Spinal cord (tissue), 10 donors: ENCODE data around the gene KIAA0513. TPM values are rescaled to one million over a fixed set of nuclear protein-coding genes. Genes with fewer than 3 reads are reported as not detected.

ENCODE experiments used
- DNase-seq, 6 donors: peaks; one replicate each; pipeline versions ENCODE4 v3.0.0 to v3.0.0-alpha.2; 2013 to 2015; ENCODE audit warnings: low spot score in 6 of 6, low read depth in 4 of 6
- H3K27ac ChIP-seq: one replicate; pipeline ENCODE4 v1.5.1; 2013; ENCODE audit warnings: low read depth, low read length, control low read depth
- H3K27me3 ChIP-seq: one replicate; pipeline ENCODE4 v1.6.1; 2013; ENCODE audit warnings: low read length; ENCODE audit not compliant: control insufficient read depth, insufficient read depth
- H3K36me3 ChIP-seq: one replicate; pipeline ENCODE4 v1.6.1; 2013; ENCODE audit warnings: low read length; ENCODE audit not compliant: control insufficient read depth, insufficient read depth
- H3K4me1 ChIP-seq: one replicate; pipeline ENCODE4 v1.6.1; 2013; ENCODE audit warnings: low read length; ENCODE audit not compliant: control insufficient read depth, insufficient read depth
- H3K4me3 ChIP-seq: one replicate; pipeline ENCODE4 v1.5.1; 2013; ENCODE audit warnings: low read depth, low read length, control low read depth
- H3K9me3 ChIP-seq: one replicate; pipeline ENCODE4 v1.6.1; 2013; ENCODE audit warnings: low read length; ENCODE audit not compliant: control insufficient read depth, insufficient read depth
- whole genome bisulfite sequencing: methylation state at CpG from one replicate; pipeline ENCODE4 v1.1.5; 2013; ENCODE audit warnings: missing lambda C conversion rate; ENCODE audit not compliant: insufficient coverage; 5-methylcytosine and 5-hydroxymethylcytosine counted together
- polyA plus RNA-seq, 2 donors: library from polyadenylated mRNA; unstranded; fragments of 120-200 nt; gene quantifications; one replicate each; pipeline ENCODE4 v1.2.1, GENCODE V29; 2013; ENCODE audit not compliant: insufficient read length in 2 of 2
- total RNA-seq, 2 donors: library from RNA; depleted of rRNA in 1 of 2; stranded (reverse); fragments of 120-200 nt in 1 of 2; fragments of >200 nt in 1 of 2; gene quantifications; one replicate each; pipeline versions ENCODE4 v1.2.3 to v1.2.4, GENCODE V29; 2013 to 2014
- donor health status: healthy.

KIAA0513 gene
- total and polyA plus RNA-seq, 4 donors: 18.4 to 40.9 (median 40.0) TPM

DNA sequence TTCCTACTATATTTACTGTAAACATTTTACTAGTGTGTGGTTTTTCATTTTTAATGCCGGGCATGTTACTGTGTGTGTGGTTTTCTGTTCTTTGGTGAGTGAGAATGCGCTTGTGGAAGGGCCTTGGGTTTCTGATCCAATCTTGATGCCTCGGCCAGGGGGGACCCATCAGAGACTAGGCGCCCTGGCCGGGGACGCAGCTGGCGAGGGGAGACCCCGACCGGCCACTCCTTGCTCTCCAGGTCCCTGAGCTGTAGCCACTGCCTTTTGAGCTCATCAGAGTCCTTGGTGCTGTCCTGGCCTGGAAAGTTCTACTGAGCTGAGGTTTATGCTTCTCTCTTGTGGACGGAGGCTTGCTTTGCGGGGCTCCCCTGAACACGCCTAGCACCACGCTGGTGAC is 37.5 kb downstream of the KIAA0513 start:
- Histone ChIP-seq H3K27ac (no peak overlapping the region), H3K9me3 (no peaks in the 10 kb centered on the region), H3K36me3 (peaks cover 62% of the 10 kb centered on the region), H3K4me3 (no peak overlapping the region), H3K4me1 (peaks cover 12% of the 10 kb centered on the region), H3K27me3 (no peaks in the 10 kb centered on the region)
- 90% methylated on average over 13 of the region's 13 CpGs for WGBS
- no peak for DNase-seq

DNA sequence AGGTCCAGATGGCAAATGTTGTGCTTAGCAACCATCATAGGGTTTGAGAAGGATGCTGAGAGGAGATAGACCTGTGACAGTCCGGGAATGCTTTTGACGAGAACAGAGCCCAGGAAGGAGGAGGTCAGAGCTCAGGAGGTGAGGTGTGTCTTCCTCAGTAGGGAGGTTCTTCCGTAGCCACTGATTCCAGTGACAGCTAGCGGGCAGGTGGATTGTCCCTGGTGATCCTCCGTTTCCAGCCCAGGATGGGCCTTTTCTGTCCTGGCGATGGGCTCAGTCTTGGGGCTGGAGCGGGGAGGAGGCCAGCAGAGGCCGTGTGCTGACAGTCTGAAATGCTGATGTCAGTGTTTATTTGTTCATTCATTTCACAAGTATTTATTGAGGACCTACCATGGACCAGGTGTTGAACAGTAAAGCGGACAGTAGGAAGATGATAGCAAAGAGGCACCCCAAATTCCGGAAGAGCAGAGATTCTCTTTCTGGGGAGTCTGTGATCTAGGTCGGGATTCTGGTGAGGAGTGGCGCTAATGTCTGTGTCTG is 38.8 kb downstream of the KIAA0513 start:
- no peaks in the 10 kb centered on the region for H3K9me3 ChIP-seq
- no peaks in the 10 kb centered on the region for H3K27me3 ChIP-seq
- 89% methylated on average over 10 of the region's 12 CpGs for WGBS
- no peak overlapping the region for H3K4me3 ChIP-seq
- H3K27ac ChIP-seq: no peak overlapping the region
- peaks cover 9% of the 10 kb centered on the region for H3K4me1 ChIP-seq
- DNase-seq: no peak
- peaks cover 63% of the 10 kb centered on the region for H3K36me3 ChIP-seq

DNA sequence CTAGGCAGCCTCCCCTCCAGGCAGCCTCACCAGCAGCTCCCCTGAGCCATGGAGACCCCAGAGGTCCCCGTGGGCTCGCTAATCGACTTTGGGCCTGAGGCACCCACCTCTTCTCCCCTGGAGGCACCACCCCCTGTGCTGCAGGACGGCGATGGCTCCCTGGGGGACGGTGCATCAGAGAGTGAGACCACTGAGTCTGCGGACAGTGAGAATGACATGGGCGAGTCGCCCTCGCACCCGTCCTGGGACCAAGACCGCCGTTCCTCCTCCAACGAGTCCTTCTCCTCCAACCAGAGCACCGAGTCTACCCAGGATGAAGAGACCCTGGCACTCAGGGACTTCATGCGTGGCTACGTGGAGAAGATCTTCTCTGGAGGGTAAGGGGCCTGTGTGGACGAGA is 39.4 kb downstream of the KIAA0513 start:
- H3K27ac ChIP-seq: no peak overlapping the region
- no peak for DNase-seq

DNA sequence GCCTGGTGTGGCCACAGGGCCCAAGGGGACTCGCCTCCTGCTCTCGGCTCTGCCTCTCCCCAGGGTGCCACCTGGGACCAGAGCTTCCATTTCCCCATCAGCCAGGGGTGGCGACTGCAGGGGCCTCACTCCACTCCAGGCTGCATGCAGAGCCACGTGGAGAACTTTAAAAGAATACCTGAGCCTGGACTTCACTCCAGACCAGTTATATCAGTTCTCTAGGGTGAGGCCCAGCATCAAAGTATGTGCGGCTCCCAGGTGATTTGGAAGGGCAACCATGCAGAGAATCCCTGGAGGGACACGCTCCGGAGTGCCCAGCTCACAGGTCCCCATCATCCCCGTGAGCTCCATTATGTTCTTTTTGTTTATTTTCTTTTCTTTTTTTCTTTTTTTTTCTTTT is 39.8 kb downstream of the KIAA0513 start:
- Histone ChIP-seq H3K9me3 (no peaks in the 10 kb centered on the region), H3K27me3 (no peaks in the 10 kb centered on the region), H3K36me3 (peaks cover 61% of the 10 kb centered on the region), H3K4me1 (peaks cover 6% of the 10 kb centered on the region), H3K4me3 (no peak overlapping the region), H3K27ac (no peak overlapping the region)
- DNase-seq: no peak
- 91% methylated on average over 5 of the region's 8 CpGs for WGBS

More for the DNA sequence above, 39.4 kb downstream of the KIAA0513 start:
- no peak overlapping the region for H3K4me3 ChIP-seq
- peaks cover 5% of the 10 kb centered on the region for H3K4me1 ChIP-seq
- H3K27me3 ChIP-seq: no peaks in the 10 kb centered on the region
- 96% methylated on average over 13 of the region's 18 CpGs for WGBS
- H3K9me3 ChIP-seq: no peaks in the 10 kb centered on the region
- H3K36me3 ChIP-seq: peaks cover 61% of the 10 kb centered on the region

DNA sequence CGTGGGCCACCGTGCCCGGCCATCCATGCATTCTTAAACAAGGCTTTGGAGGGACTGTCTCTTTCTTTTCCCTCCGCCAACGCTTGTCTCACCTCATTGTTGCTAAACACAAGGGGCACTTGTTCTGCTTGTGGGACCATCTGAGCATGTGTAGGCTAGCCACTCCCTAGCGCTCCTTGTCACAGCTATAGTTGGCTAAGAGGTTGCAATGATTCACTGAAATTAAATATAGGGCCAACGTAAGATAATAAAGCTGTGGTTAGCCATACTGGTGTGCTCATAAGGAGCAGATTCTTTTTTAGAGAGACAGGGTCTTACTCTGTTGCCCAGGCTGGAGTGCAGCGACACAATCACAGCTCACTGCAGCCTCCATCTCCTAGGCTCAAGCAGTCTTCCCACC is 41.2 kb downstream of the KIAA0513 start:
- 60% methylated on average over 2 of the region's 8 CpGs for WGBS
- Histone ChIP-seq H3K4me3 (no peak overlapping the region), H3K9me3 (no peaks in the 10 kb centered on the region), H3K36me3 (peaks cover 68% of the 10 kb centered on the region), H3K4me1 (peaks cover 15% of the 10 kb centered on the region), H3K27ac (no peak overlapping the region), H3K27me3 (no peaks in the 10 kb centered on the region)
- DNase-seq: no peak

DNA sequence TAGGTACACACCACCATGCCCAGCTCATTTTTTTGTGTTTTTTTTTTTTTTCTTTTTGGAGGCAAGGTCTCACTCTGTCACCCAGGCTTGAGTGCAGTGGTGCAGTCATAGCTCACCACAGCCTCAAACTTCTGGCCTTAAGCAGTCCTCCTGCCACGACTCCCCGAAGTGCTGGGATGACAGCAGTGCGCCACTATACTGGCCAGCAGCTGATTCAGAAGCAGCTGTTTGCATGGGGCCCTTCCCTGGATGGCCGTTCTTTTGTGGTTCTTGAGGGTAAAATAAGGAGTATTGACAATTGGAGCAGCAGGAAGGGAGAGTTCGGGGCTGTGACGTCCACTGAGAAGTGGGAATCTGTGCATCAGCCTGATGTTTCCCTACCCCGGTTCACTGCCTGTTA is 41.6 kb downstream of the KIAA0513 start:
- 71% methylated on average over 6 of the region's 7 CpGs for WGBS
- H3K4me1 ChIP-seq: peaks cover 15% of the 10 kb centered on the region

DNA sequence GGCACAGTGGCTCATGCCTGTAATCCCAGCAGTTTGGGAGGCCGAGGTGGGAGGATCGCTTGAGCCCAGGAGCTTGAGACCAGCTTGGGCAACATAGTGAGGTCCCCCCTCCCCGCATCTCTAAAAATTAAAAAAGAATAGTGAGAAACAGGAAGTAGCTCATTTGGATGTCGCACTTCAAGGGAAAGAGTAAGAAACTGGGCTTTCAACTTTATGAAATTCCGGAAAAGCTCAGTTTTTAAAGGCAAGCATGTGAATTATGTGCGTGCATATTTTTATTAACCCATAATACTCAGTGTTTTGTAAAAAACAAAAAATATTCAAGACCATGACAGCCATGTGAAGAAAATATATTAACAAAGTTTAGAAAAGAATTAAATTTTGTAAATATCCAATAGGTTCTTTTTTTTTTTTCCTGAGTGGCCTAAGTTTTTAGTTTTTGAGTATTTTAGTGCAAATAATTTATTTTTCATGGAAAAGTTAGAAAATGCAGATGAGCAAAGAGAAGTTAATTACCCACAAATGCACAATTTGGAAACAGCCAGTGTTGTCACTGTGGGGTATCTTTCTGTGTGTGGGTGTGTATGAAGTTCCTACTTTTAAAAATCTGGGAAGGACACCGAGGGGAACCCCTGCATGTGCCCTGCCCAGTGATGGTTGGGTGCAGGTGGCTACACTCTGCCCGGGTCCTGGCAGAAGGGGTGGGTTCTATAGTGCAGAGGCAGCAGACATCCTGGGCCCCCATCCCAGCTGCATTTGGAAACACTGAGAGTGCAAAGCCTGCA is 44.7 kb downstream of the KIAA0513 start:
- WGBS: 90% methylated on average over 3 of the region's 8 CpGs
- peaks cover 10% of the 10 kb centered on the region for H3K4me1 ChIP-seq
- H3K27me3 ChIP-seq: no peaks in the 10 kb centered on the region
- peaks cover 71% of the 10 kb centered on the region for H3K36me3 ChIP-seq
- no peak for DNase-seq
- no peak overlapping the region for H3K27ac ChIP-seq
- H3K4me3 ChIP-seq: no peak overlapping the region
- H3K9me3 ChIP-seq: no peaks in the 10 kb centered on the region

More for the DNA sequence above, 41.6 kb downstream of the KIAA0513 start:
- no peak overlapping the region for H3K27ac ChIP-seq
- no peaks in the 10 kb centered on the region for H3K27me3 ChIP-seq
- no peak for DNase-seq
- no peaks in the 10 kb centered on the region for H3K9me3 ChIP-seq
- no peak overlapping the region for H3K4me3 ChIP-seq
- peaks cover 72% of the 10 kb centered on the region for H3K36me3 ChIP-seq

DNA sequence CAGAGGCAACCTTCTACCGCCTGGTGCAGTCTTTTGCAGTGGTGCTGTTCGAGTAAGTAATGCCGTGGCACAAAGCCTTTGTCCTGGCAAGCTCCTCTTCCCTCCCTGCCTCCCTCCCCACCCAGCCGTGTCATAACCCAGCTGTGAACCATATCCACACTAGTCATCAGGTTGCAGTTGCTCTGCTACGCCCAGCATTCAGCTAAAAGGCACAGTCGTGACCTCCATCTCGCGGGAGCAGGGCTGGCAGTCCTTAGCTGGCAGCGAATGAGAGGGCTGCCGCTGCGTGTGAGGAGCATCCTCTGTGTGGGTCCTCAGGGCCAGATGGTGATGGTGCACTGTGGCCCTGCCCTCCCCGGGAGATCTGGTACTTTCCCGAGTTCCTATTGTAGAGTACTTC is 45.4 kb downstream of the KIAA0513 start:
- Histone ChIP-seq H3K9me3 (no peaks in the 10 kb centered on the region), H3K27ac (no peak overlapping the region), H3K4me3 (no peak overlapping the region), H3K27me3 (no peaks in the 10 kb centered on the region), H3K36me3 (peaks cover 71% of the 10 kb centered on the region), H3K4me1 (peaks cover 10% of the 10 kb centered on the region)
- no peak for DNase-seq
- WGBS: 57% methylated on average over 11 of the region's 13 CpGs

DNA sequence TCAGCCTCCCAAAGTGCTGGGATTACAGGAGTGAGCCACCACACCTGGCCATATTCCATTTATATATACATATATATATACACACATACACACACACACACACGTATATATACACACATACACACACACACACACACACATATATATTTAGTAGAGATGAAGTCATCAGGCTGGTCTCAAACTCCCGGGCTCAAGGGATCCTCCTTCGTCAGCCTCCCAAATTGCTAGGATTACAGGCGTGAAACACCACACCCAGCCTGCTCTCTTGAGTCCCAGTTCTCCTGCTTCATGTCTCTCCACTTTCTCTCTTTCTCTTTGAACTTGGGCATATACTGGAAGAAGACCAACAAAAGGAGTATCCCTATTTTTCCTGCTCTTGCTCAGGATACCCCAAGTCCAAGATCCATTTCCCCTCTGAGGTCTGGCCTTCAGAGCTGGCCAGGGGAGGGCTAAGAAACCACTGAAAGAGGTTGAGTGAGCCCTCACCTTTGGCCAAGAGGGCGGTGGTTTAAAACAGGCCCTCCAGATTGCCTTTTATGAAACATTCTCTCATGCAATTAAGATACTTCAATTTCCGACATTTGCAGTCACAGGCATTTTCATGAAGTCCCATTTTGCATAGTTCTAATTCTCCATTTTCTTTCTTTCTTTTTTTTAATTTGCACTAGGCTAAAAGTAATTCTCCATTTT is 46.8 kb downstream of the KIAA0513 start:
- peaks cover 10% of the 10 kb centered on the region for H3K4me1 ChIP-seq
- no peak overlapping the region for H3K4me3 ChIP-seq
- WGBS: 97% methylated on average over 4 of the region's 6 CpGs
- peaks cover 74% of the 10 kb centered on the region for H3K36me3 ChIP-seq
- no peaks in the 10 kb centered on the region for H3K27me3 ChIP-seq
- no peak for DNase-seq
- H3K27ac ChIP-seq: no peak overlapping the region
- H3K9me3 ChIP-seq: no peaks in the 10 kb centered on the region
